GM12878 (cell line): ENCODE data around the gene SCAMP4.
A peak's percentile ranks its signal among the peaks of the same experiment; 100 is the strongest.

Experiments used
- POLR2A ChIP-seq: IDR thresholded peaks from 2 replicates; pipeline ENCODE4 v1.6.1; 2011; ENCODE audit warnings: low read depth, mild to moderate bottlenecking, low read length
- SP1 ChIP-seq: IDR thresholded peaks from one replicate; pipeline ENCODE4 v1.6.1; 2011; ENCODE audit warnings: low read depth, low read length
- TF ChIP-seq, protein P1 (sequence below): IDR thresholded peaks from 2 replicates; pipeline ENCODE4 v1.6.1; 2011; ENCODE audit warnings: borderline replicate concordance, low read depth, mild to moderate bottlenecking, moderate library complexity, mixed read lengths, low read length; ENCODE audit not compliant: insufficient read depth; ENCODE audit errors: extremely low read length

DNA sequence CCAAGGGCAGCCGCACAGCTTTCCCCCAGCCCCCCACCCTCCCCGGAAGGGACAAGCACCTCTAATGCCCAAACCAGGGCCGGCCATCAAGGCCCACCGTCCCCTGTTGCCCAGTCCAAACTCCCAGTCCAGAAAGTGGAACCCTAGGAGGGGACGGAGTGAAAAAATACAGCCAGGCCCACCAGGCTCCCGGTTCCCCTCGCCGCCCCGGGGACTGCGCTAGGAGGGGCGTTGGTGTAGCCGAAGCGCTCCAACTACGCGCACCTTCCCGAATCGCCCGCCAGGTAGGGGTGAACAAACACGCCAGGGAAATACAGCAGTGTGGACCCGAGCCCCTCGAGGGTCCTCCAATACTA, 43.2 kb upstream of the SCAMP4 start:
- TF ChIP-seq POLR2A (0 out of 2 replicates have a peak, but pooled peaks have one; percentile 10), SP1 (no peak)
- TF ChIP-seq, protein P1, sequence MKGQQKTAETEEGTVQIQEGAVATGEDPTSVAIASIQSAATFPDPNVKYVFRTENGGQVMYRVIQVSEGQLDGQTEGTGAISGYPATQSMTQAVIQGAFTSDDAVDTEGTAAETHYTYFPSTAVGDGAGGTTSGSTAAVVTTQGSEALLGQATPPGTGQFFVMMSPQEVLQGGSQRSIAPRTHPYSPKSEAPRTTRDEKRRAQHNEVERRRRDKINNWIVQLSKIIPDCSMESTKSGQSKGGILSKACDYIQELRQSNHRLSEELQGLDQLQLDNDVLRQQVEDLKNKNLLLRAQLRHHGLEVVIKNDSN: no peak
